Adrenal gland (tissue), 12 donors: ENCODE data around the gene CRACR2B. TPM values are rescaled to one million over a fixed set of nuclear protein-coding genes. Genes with fewer than 3 reads are reported as not detected.
A peak's percentile ranks its signal among the peaks of the same experiment; 100 is the strongest.

Experiments used
- DNase-seq, 7 donors: peaks; one replicate each; pipeline ENCODE4 v3.0.0-alpha.2; 2019 to 2020
- H3K27ac ChIP-seq, 5 donors: fragments of 200-600 bp; sonication (generic) in 4 of 5; 1 replicate in 3 of 5; 2 replicates in 2 of 5; pipeline versions ENCODE4 v1.5.1 to v1.8.0; 2016 to 2020; ENCODE audit warnings: mild to moderate bottlenecking in 1 of 5
- H3K27me3 ChIP-seq: fragments of 200-600 bp; 2 replicates; pipeline ENCODE4 v1.8.0; 2021
- H3K36me3 ChIP-seq, 2 donors: fragments of 200-600 bp; replicated peaks in 1 of 2; 1 replicate in 1 of 2; 2 replicates in 1 of 2; pipeline versions ENCODE4 v1.5.1 to v1.8.0; 2018 to 2022
- H3K4me1 ChIP-seq, 2 donors: fragments of 200-600 bp; replicated peaks in 1 of 2; 1 replicate in 1 of 2; 2 replicates in 1 of 2; pipeline versions ENCODE4 v1.5.1 to v1.8.0; 2018 to 2021
- H3K4me3 ChIP-seq, 4 donors: fragments of 200-600 bp; sonication (generic) in 3 of 4; one replicate each; pipeline ENCODE4 v1.5.1; 2016 to 2018
- H3K9me3 ChIP-seq, 3 donors: fragments of 200-600 bp; sonication (generic) in 1 of 3; replicated peaks in 1 of 3; 1 replicate in 2 of 3; 2 replicates in 1 of 3; pipeline versions ENCODE4 v1.5.1 to v1.8.0; 2016 to 2021
- POLR2A ChIP-seq, 2 donors: fragments of 450-650 bp; IDR thresholded peaks; one replicate each; pipeline ENCODE4 v1.6.1; 2017; ENCODE audit warnings: antibody characterized with exemption in 2 of 2, mild to moderate bottlenecking in 2 of 2, moderate library complexity in 1 of 2
- WGBS, 4 donors: extraction: QIAGEN DNeasy Blood & Tissue Kit in 2 of 4; methylation state at CpG; one replicate each; pipeline versions ENCODE4 v1.1.5 to v1.1.7; 2013 to 2017; 5-methylcytosine and 5-hydroxymethylcytosine counted together
- intact Hi-C, 2 donors: fragments of 100-400 bp; cut with DNase I; formaldehyde crosslinking; loops; one replicate each; pipeline versions ENCODE4 v1.14.1 to v1.15.0; 2022 to 2023
- polyA plus RNA-seq, 3 donors: library from polyadenylated mRNA; stranded (reverse); fragments of 200-250 nt in 2 of 3; fragments of 350-450 nt in 1 of 3; fragmentation: Illumina TruSeq in 1 of 3; extraction: RNeasy Lipid Tissue Mini Kit (QIAGEN cat#74804) in 1 of 3; gene quantifications; one replicate each; pipeline ENCODE4 v1.2.3, GENCODE V29; 2013 to 2014
- total RNA-seq, 9 donors: library from RNA; depleted of rRNA in 4 of 9; stranded (reverse); fragments of >200 nt in 4 of 9; fragments of 120-200 nt in 1 of 9; fragmentation: NEBNext Ultra II Directional in 1 of 9; extraction: Animal tissue kit (Norgen Biotek cat#: 25700) in 1 of 9; gene quantifications; one replicate each; pipeline versions ENCODE4 v1.1.0 to v1.2.4, GENCODE V29; 2013 to 2023
- TF ChIP-seq, protein P1 (sequence below), 6 experiments: fragments of 450-650 bp in 4 of 6; fragments of 200-600 bp in 2 of 6; sonication (generic) in 1 of 6; IDR thresholded peaks; 1 replicate in 5 of 6; 2 replicates in 1 of 6; pipeline versions ENCODE4 v1.5.1 to v1.8.0; 2016 to 2021; ENCODE audit warnings: antibody characterized with exemption in 6 of 6, mild to moderate bottlenecking in 2 of 6, moderate library complexity in 1 of 6
- donor health status: healthy with polysubstance abuse.
- donor health status: Bipolar disorder and iron deficiency.
- donor health status: DM: yes; HTN: yes; CAD: no.
- donor health status: DM: no; HTN: no; CAD: no.
- donor health status: DM: no; HTN: no; CAD: no.
- donor health status: DM: yes; HTN: yes; CAD: no.

CRACR2B gene
- total and polyA plus RNA-seq, 12 donors: 1.0 to 91.3 (median 15.6) TPM

DNA sequence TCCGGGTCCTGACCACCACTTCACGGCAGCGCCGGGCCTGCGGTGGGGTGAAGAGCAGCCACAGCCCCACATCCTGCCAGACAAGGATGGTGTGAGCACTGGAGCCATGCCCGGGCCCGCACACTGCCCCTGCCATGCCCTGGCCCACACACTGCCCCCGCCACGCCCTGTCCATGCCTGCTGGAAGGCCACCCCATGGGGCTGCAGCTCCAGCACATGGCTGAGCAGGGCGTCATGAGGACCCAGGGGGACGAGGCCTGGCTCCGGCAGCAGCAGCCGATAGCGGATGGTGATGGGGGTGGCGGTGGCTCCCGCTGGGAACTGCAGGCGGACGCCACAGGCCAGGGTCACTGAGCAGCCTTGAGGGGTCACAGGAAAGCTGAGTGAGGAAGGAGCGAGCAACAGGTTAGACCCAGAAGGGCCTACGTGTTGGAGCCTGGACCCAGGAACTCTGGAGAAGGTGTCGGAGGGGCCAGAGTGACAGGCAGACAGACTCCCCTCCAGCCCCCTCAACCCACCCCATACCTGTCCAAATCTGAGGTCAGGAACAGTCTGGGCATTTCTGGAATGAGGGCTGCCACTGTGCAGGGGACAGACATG, 25.6 kb upstream of the CRACR2B start:
- no peak overlapping the region for H3K4me3 ChIP-seq
- peaks cover 11 to 20% of the 10 kb centered on the region in 2 donors for H3K4me1 ChIP-seq
- H3K27ac ChIP-seq: no peak overlapping the region
- peaks cover 0 to 42% of the 10 kb centered on the region in 2 donors for H3K36me3 ChIP-seq
- no peak for DNase-seq
- no peaks in the 10 kb centered on the region for H3K9me3 ChIP-seq
- TF ChIP-seq, protein P1, sequence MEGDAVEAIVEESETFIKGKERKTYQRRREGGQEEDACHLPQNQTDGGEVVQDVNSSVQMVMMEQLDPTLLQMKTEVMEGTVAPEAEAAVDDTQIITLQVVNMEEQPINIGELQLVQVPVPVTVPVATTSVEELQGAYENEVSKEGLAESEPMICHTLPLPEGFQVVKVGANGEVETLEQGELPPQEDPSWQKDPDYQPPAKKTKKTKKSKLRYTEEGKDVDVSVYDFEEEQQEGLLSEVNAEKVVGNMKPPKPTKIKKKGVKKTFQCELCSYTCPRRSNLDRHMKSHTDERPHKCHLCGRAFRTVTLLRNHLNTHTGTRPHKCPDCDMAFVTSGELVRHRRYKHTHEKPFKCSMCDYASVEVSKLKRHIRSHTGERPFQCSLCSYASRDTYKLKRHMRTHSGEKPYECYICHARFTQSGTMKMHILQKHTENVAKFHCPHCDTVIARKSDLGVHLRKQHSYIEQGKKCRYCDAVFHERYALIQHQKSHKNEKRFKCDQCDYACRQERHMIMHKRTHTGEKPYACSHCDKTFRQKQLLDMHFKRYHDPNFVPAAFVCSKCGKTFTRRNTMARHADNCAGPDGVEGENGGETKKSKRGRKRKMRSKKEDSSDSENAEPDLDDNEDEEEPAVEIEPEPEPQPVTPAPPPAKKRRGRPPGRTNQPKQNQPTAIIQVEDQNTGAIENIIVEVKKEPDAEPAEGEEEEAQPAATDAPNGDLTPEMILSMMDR (IDR thresholded peaks at IDR 0.05): no peak
- no peak for TF ChIP-seq POLR2A (IDR thresholded peaks at IDR 0.05)
- intact Hi-C loops: no loop called here
- H3K27me3 ChIP-seq: no peaks in the 10 kb centered on the region
- WGBS, 4 donors: 94 to 98% (median 95%) methylated on average over 11 to 21 of the region's 21 CpGs

DNA sequence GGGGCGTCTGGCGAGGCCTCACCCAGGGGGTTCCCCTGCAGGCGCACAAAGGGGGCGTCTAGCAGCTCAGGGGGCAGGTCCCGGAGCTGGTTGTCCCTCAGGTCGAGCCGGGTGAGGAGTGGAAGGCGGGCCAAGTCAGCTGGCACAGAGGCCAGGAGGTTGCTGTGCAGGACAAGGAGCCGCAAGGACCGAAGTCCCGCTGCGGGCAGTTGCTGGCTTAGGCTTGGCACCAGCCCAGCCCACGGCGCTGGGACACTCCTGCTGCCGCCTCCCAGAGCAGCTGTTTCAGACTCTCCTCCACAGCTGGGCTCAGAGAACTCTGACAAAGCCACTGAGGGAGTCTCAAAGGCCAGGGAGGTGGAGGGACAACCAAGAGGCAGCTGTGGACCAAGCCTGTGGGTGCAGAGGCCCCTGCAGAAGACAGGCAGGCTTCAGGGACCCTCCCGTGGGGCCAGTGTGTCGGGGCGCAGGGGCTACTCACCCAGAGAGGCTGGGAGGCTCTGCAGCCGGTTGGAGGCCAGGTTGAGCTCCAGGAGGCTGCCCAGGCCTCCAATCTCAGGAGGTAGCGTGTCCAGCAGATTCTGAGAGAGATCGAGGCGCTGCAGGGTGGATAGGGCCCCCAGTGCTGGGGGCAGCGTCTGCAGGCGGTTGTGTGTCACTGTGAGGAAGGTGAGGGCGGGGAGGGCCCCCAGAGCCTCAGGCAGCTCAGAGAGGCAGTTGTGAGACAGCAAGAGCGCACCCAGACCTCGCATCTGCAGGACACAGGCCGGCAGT, 24.8 kb upstream of the CRACR2B start:
- no peak for DNase-seq
- intact Hi-C loops: no loop called here
- 91 to 95% (median 94%) methylated on average over 6 to 28 of the region's 28 CpGs for WGBS, 4 donors
- H3K9me3 ChIP-seq: no peaks in the 10 kb centered on the region
- no peak for TF ChIP-seq POLR2A (IDR thresholded peaks at IDR 0.05)
- TF ChIP-seq, protein P1 (IDR thresholded peaks at IDR 0.05): no peak
- H3K4me1 ChIP-seq: peaks cover 8 to 17% of the 10 kb centered on the region in 2 donors
- no peak overlapping the region for H3K4me3 ChIP-seq
- H3K36me3 ChIP-seq: peaks cover 0 to 42% of the 10 kb centered on the region in 2 donors
- no peaks in the 10 kb centered on the region for H3K27me3 ChIP-seq
- H3K27ac ChIP-seq: no peak overlapping the region

DNA sequence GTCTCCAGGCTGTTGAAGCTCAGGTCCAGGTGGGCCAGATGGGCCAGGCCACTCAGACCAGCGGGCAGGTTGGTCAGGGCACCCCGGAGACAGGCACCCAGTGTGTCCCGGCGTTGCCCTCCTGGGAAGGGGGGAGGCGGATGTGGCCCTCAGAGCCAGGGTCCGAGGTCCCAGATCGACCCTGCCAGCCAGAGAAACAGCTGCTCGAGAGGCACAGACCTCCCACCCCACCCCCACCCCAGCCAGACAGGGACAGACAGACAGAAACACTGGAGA, 24.3 kb upstream of the CRACR2B start:
- WGBS, 4 donors: 56 to 95% (median 91%) methylated on average over 3 to 8 of the region's 8 CpGs; no CpG with 5 or more reads in 1 of the 4 donors
- intact Hi-C loops: no loop called here
- H3K27me3 ChIP-seq: no peaks in the 10 kb centered on the region
- H3K27ac ChIP-seq: no peak overlapping the region
- no peak for TF ChIP-seq POLR2A (IDR thresholded peaks at IDR 0.05)
- TF ChIP-seq, protein P1 (IDR thresholded peaks at IDR 0.05): no peak
- no peaks in the 10 kb centered on the region for H3K9me3 ChIP-seq
- no peak overlapping the region for H3K4me3 ChIP-seq
- DNase-seq: no peak
- H3K4me1 ChIP-seq: peaks cover 9 to 18% of the 10 kb centered on the region in 2 donors
- H3K36me3 ChIP-seq: peaks cover 0 to 42% of the 10 kb centered on the region in 2 donors

DNA sequence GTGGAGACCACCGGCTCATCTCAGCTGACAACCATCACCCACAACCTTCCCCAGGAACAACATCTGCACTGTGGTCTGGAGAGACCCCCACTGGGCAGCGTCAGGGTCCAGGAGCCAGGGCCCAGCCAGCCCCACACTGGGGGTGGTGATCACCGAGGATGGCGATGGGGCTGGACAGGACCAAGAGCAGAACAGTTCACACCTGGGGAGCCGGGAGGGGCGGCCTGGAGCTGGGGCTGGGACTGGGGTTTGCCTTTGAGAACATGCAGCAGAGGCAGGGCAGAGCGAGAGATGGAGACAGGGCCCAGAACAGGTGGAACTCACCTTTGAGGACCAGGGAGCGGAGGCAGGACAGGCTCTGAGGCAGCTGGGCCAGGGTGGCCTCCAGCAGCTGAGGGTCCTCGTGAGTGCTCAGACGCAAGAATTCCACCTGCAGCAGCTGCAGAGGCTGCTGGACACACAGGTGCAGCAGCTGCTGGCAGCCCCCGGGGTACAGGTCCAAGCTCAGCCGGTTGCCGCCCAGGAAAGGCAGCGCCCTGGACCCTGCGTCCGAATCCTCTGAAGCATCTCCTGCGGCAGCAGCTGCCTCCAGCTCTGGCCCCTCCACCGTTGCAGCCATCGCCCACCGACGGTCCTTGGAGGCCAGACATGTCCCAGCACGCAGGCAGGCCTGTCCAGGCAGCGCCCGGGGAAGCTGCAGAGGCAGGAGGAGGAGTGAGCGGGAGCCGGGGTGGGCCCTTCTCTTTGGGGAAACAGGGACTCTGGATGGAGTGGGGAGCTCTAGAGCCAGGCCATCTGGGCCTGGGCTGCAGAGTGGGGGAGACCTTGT, 23.7 kb upstream of the CRACR2B start:
- Histone ChIP-seq H3K36me3 (peaks cover 0 to 41% of the 10 kb centered on the region in 2 donors), H3K4me3 (peak overlapping the region in 1 of 4 donors; percentile 59), H3K27ac (no peak overlapping the region), H3K4me1 (peaks cover 15 to 21% of the 10 kb centered on the region in 2 donors), H3K27me3 (no peaks in the 10 kb centered on the region), H3K9me3 (no peaks in the 10 kb centered on the region)
- intact Hi-C loops: no loop called here
- DNase-seq: peak in 1 of 7 donors; percentile 35
- 58 to 72% (median 60%) methylated on average over 8 to 26 of the region's 26 CpGs for WGBS, 4 donors
- TF ChIP-seq POLR2A (IDR thresholded peaks at IDR 0.05): no peak
- TF ChIP-seq, protein P1 (IDR thresholded peaks at IDR 0.05): no peak
